ENCODE results near the gene PXMP4. TPM values are rescaled to one million over a fixed set of nuclear protein-coding genes. Genes with fewer than 3 reads are reported as not detected.

Gene PXMP4
- total RNA-seq, 1 experiment from 2014 or later: 19.1 TPM

Other genes with a start within 250 kb of the PXMP4 start
- 20.0 and 22.7 TPM in 2 replicates for gene CBFA2T2, start 230.2 kb downstream of the PXMP4 start, total RNA-seq (2021)
- 0.18 and 0.20 TPM in 2 replicates for gene C20orf144, start 58.0 kb downstream of the PXMP4 start, total RNA-seq (2021)
- gene ACTL10, start 53.4 kb downstream of the PXMP4 start, total RNA-seq (2021): 0.85 and 1.0 TPM in 2 replicates
- gene NECAB3, start 45.9 kb downstream of the PXMP4 start, total RNA-seq (2021): 72.1 and 77.7 TPM in 2 replicates
- gene E2F1, start 33.9 kb downstream of the PXMP4 start, total RNA-seq (2021): 31.5 and 31.6 TPM in 2 replicates
- gene ZNF341, start 11.7 kb upstream of the PXMP4 start, total RNA-seq (2021): 5.2 and 5.6 TPM in 2 replicates
- gene CHMP4B, start 91.0 kb upstream of the PXMP4 start, total RNA-seq (2021): 176 and 180 TPM in 2 replicates

Data from PC-9 (cell line).